H1 (cell line): ENCODE results near the gene NUBP2. TPM values are rescaled to one million over a fixed set of nuclear protein-coding genes. Genes with fewer than 3 reads are reported as not detected.

Experiments used
- BCL11A ChIP-seq, 2 experiments: IDR thresholded peaks; one replicate each; pipeline ENCODE4 v1.6.1; 2011; ENCODE audit warnings: low read depth in 2 of 2, low read length in 2 of 2, mild to moderate bottlenecking in 2 of 2
- JUN ChIP-seq: IDR thresholded peaks from 2 replicates; pipeline ENCODE4 v1.6.1; 2011; ENCODE audit warnings: low read depth, mild to moderate bottlenecking, improper control_type of control experiment, low read length
- POLR2A ChIP-seq, 2 experiments: IDR thresholded peaks; 1 replicate in 1 of 2; 2 replicates in 1 of 2; pipeline ENCODE4 v1.6.1; 2011; ENCODE audit warnings: low read depth in 2 of 2, low read length in 2 of 2, mild to moderate bottlenecking in 2 of 2; ENCODE audit errors: control extremely low read depth in 1 of 2
- RNF2 ChIP-seq: fragments of 200-900, 300-1000 bp; sonication (generic); IDR thresholded peaks from 2 replicates; pipeline ENCODE4 v1.7.1; 2016; ENCODE audit warnings: borderline replicate concordance, low read depth, mild to moderate bottlenecking, antibody characterized with exemption, low read length; ENCODE audit not compliant: poor library complexity, severe bottlenecking; ENCODE audit errors: missing control alignments
- polyA plus RNA-seq, 7 experiments: library from polyadenylated mRNA; depleted of rRNA in 3 of 7; stranded (reverse) in 5 of 7; unstranded in 2 of 7; fragments of >200 nt in 5 of 7; fragments of 200-250 nt in 2 of 7; gene quantifications; 1 replicate in 5 of 7; 2 replicates in 1 of 7; 4 replicates in 1 of 7; pipeline versions ENCODE4 v1.2.1 to v1.2.3, GENCODE V29; 2011 to 2013; ENCODE audit warnings: missing spikeins in 2 of 7, mixed read lengths in 2 of 7
- total RNA-seq: library from RNA; stranded (reverse); fragmentation: NEBNext Ultra II Directional; extraction: Animal tissue kit (Norgen Biotek cat#: 25700); gene quantifications from 2 replicates; pipeline ENCODE4 v1.2.1, GENCODE V29; 2021
- TF ChIP-seq, protein P1 (sequence below): IDR thresholded peaks from 2 replicates; pipeline ENCODE4 v1.6.1; 2012; ENCODE audit warnings: inconsistent platforms

The NUBP2 gene
- total and polyA plus RNA-seq, 2 of the 8 experiments (the other 6 are each of a cell fraction or from before 2014, with no cell fraction given) = 70.3 to 96.9 TPM

DNA sequence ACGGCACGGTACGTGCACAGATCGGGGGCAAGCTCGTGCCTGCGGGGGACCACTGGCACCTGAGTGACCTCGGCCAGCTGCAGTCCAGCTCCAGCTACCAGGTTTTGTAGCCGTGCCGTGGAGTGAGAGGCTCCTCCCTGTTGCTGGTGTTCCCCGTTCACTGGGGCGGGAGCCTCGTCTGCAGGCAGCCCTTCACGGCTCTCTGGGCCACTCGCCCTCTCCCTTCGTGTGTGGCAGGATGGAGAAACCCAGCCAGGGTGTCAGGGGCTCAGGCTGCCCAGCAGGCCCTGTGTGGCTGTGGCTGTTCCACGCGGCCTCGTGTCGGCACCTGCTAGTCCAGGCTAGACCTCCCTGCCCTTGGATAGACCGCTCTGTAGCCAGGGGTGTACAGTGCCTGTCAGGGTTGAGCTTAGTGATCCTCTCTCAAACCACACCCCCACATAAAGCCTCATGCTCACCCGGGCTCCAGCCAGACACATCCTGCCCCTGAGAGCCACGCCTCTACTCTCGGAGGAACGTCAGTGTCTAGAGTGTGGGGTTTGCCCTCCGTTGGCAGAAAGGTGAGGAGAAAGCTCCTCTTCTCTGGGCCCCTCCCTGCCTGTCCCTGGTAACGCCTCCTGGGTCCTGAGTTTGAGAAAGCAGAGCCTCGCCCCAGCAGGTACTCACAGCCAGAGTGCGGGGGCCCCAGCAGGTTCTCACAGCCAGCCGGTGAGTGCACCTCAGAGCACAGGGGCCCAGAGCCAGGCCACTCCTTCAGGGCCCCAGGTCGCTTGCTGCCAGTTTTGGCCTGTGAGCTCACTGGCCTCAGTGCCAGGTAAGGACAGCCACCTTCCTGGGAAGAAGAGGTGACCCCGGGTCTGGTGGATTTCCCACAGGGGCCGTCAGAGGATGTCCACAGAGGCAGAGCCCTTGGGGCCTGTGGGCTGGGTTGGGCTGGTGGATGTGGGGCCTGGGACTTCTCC, 39.1 kb upstream of the NUBP2 start (continued):
- TF ChIP-seq, protein P1, sequence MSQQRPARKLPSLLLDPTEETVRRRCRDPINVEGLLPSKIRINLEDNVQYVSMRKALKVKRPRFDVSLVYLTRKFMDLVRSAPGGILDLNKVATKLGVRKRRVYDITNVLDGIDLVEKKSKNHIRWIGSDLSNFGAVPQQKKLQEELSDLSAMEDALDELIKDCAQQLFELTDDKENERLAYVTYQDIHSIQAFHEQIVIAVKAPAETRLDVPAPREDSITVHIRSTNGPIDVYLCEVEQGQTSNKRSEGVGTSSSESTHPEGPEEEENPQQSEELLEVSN = no peak
- TF ChIP-seq JUN (no peak), POLR2A (IDR thresholded peaks at IDR 0.05; ENCODE audit: control extremely low read depth in 1 of 2, low read depth in 2 of 2, low read length in 2 of 2) (no peak), BCL11A (IDR thresholded peaks at IDR 0.05; ENCODE audit: low read depth in 2 of 2, low read length in 2 of 2) (no peak), RNF2 (no peak)
